Measurements from ENCODE around the gene IL6ST.

DNA sequence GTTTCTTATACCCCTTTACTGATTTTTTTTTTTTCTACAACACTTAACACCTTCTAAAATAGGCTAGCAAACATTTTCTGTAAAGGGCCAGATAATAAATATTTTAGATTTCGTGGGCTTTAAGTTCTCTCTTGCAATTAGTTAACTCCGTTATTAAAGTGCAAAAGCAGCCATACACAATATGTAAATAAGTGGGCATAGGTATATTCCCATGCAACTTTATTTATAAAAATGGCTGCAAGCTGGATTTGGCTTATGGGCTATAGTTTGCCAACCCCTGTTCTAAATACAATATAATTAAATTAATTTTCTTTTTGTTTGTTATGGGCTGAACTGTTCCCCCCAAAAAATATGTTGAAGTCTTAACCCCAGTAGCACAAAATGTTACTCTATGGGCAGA lies 10.8 kb downstream of the IL6ST start:
- no peak for TF ChIP-seq CTCF (conservative IDR thresholded peaks at IDR 0.05; ENCODE audit: low read depth, low read length)
- no peak for TF ChIP-seq EZH2 (IDR thresholded peaks at IDR 0.05; ENCODE audit: borderline replicate concordance, low read depth, low read length, poor library complexity, severe bottlenecking)

Data from A673 (cell line).